NCI-H1417 (cell line): ENCODE measurements around the gene OSM.

ENCODE experiments used
- DNase-seq, 3 experiments: peaks; one replicate each; lab custom pipeline; 2025; lab: John Stamatoyannopoulos, UW

Gene OSM

GRCh38 chr22:30285176-30285845, 18.7 kb upstream of the OSM start:
- no peak for DNase-seq

- DNase-seq: no peak
These were observed 18.0 kb upstream of the OSM start for GRCh38 chr22:30284666-30285065.

- no peak for DNase-seq
These were observed 17.5 kb upstream of the OSM start for GRCh38 chr22:30284172-30284571.

GRCh38 chr22:30283342-30283741, 16.7 kb upstream of the OSM start:
- DNase-seq: no peak

- DNase-seq: no peak
These were observed 16.0 kb upstream of the OSM start for GRCh38 chr22:30282616-30283046.

GRCh38 chr22:30280505-30280904, 13.9 kb upstream of the OSM start:
- no peak for DNase-seq

- DNase-seq: no peak
These were observed 13.3 kb upstream of the OSM start for GRCh38 chr22:30279932-30280331.

- DNase-seq: no peak
These were observed 12.6 kb upstream of the OSM start for GRCh38 chr22:30279046-30279788.

- no peak for DNase-seq
These were observed 11.1 kb upstream of the OSM start for GRCh38 chr22:30277547-30278344.

GRCh38 chr22:30276039-30276438, 9.4 kb upstream of the OSM start:
- no peak for DNase-seq

- DNase-seq: no peak
These were observed 9.0 kb upstream of the OSM start for GRCh38 chr22:30275625-30276024.

GRCh38 chr22:30274437-30274812, 7.8 kb upstream of the OSM start:
- no peak for DNase-seq

GRCh38 chr22:30273711-30274436, 7.2 kb upstream of the OSM start:
- no peak for DNase-seq

- no peak for DNase-seq
These were observed 6.3 kb upstream of the OSM start for GRCh38 chr22:30272781-30273601.

GRCh38 chr22:30270832-30271231, 4.2 kb upstream of the OSM start:
- DNase-seq: no peak

GRCh38 chr22:30268331-30268730, 1.7 kb upstream of the OSM start:
- DNase-seq: no peak

- no peak for DNase-seq
These were observed 991 bp upstream of the OSM start for GRCh38 chr22:30267382-30268302.

GRCh38 chr22:30265823-30266444, 717 bp downstream of the OSM start:
- no peak for DNase-seq

- DNase-seq: no peak
These were observed 1.4 kb downstream of the OSM start for GRCh38 chr22:30265131-30265720.
